H9 (cell line): ENCODE measurements around the gene RSPO1. TPM values are rescaled to one million over a fixed set of nuclear protein-coding genes. Genes with fewer than 3 reads are reported as not detected.

Experiments
- DNase-seq: peaks from one replicate; pipeline ENCODE4 v3.0.0-alpha.2; 2017
- H2AFZ ChIP-seq: one replicate; pipeline ENCODE4 v1.6.1; 2013; ENCODE audit warnings: mild to moderate bottlenecking, low read length, control low read depth, moderate library complexity
- H2AK5ac ChIP-seq: 2 replicates; pipeline ENCODE4 v1.6.1; 2013; ENCODE audit warnings: low read length, control low read depth, mixed read lengths; ENCODE audit not compliant: insufficient read length
- H2BK120ac ChIP-seq: one replicate; pipeline ENCODE4 v1.6.1; 2013; ENCODE audit warnings: low read depth, mild to moderate bottlenecking, low read length, control low read depth, inconsistent platforms; ENCODE audit not compliant: poor library complexity, severe bottlenecking
- H2BK12ac ChIP-seq: 2 replicates; pipeline ENCODE4 v1.6.1; 2013; ENCODE audit warnings: low read length, control low read depth, mixed read lengths, low read depth; ENCODE audit not compliant: insufficient read length
- H2BK15ac ChIP-seq: 2 replicates; pipeline ENCODE4 v1.6.1; 2013; ENCODE audit warnings: low read depth, low read length, control low read depth
- H2BK20ac ChIP-seq: one replicate; pipeline ENCODE4 v1.6.1; 2013; ENCODE audit warnings: low read depth, mild to moderate bottlenecking, low read length, control low read depth, inconsistent platforms; ENCODE audit not compliant: poor library complexity, severe bottlenecking
- H2BK5ac ChIP-seq: 2 replicates; pipeline ENCODE4 v1.6.1; 2013; ENCODE audit warnings: low read length, control low read depth, mixed read lengths; ENCODE audit not compliant: insufficient read length
- H3K14ac ChIP-seq: 2 replicates; pipeline ENCODE4 v1.6.1; 2013; ENCODE audit warnings: low read length, control low read depth; ENCODE audit not compliant: insufficient read depth
- H3K18ac ChIP-seq: 2 replicates; pipeline ENCODE4 v1.6.1; 2013; ENCODE audit warnings: low read depth, mild to moderate bottlenecking, mixed read lengths, low read length, control low read depth; ENCODE audit not compliant: insufficient read length
- H3K23ac ChIP-seq: 2 replicates; pipeline ENCODE4 v1.6.1; 2013; ENCODE audit warnings: low read length, control low read depth, mixed read lengths, low read depth; ENCODE audit not compliant: insufficient read length
- H3K23me2 ChIP-seq: 2 replicates; pipeline ENCODE4 v1.6.1; 2013; ENCODE audit warnings: low read depth, mild to moderate bottlenecking, mixed read lengths, low read length, control low read depth; ENCODE audit not compliant: insufficient read length, poor library complexity, severe bottlenecking
- H3K27ac ChIP-seq: 2 replicates; pipeline ENCODE4 v1.5.1; 2013; ENCODE audit warnings: low read length, control low read depth, mixed read lengths, low read depth; ENCODE audit not compliant: insufficient read length
- H3K27me3 ChIP-seq: 2 replicates; pipeline ENCODE4 v1.6.1; 2013; ENCODE audit warnings: low read length, control low read depth, inconsistent platforms; ENCODE audit not compliant: insufficient read depth
- H3K4ac ChIP-seq: 2 replicates; pipeline ENCODE4 v1.6.1; 2013; ENCODE audit warnings: low read depth, mild to moderate bottlenecking, control low read depth, inconsistent platforms, low read length, moderate library complexity
- H3K4me1 ChIP-seq: 2 replicates; pipeline ENCODE4 v1.6.1; 2013; ENCODE audit warnings: low read length, control low read depth, inconsistent platforms; ENCODE audit not compliant: insufficient read depth
- H3K4me2 ChIP-seq: 2 replicates; pipeline ENCODE4 v1.6.1; 2013; ENCODE audit warnings: low read length, control low read depth, mixed read lengths; ENCODE audit not compliant: insufficient read length, insufficient read depth
- H3K56ac ChIP-seq: 2 replicates; pipeline ENCODE4 v1.6.1; 2013; ENCODE audit warnings: low read depth, mild to moderate bottlenecking, mixed read lengths, low read length, control low read depth; ENCODE audit not compliant: insufficient read length
- H3K79me1 ChIP-seq: 2 replicates; pipeline ENCODE4 v1.6.1; 2013; ENCODE audit warnings: low read depth, mild to moderate bottlenecking, moderate library complexity, low read length, control low read depth, inconsistent platforms; ENCODE audit not compliant: insufficient read depth, poor library complexity, severe bottlenecking
- H3K79me2 ChIP-seq: 2 replicates; pipeline ENCODE4 v1.6.1; 2013; ENCODE audit warnings: low read length, control low read depth, inconsistent platforms; ENCODE audit not compliant: insufficient read depth
- H3K9ac ChIP-seq: 2 replicates; pipeline ENCODE4 v1.6.1; 2013; ENCODE audit warnings: low read length, control low read depth, mixed read lengths; ENCODE audit not compliant: insufficient read length; ENCODE audit errors: extremely low read depth
- H3K9me3 ChIP-seq: one replicate; pipeline ENCODE4 v1.6.1; 2013; ENCODE audit warnings: low read depth, low read length, inconsistent platforms; ENCODE audit not compliant: control insufficient read depth
- H3T11ph ChIP-seq: one replicate; pipeline ENCODE4 v1.6.1; 2013; ENCODE audit warnings: mild to moderate bottlenecking, low read length, control low read depth, inconsistent platforms
- H4K20me1 ChIP-seq: one replicate; pipeline ENCODE4 v1.6.1; 2013; ENCODE audit not compliant: control insufficient read depth, insufficient read length, insufficient read depth
- H4K5ac ChIP-seq: 2 replicates; pipeline ENCODE4 v1.6.1; 2013; ENCODE audit warnings: low read depth, mild to moderate bottlenecking, mixed read lengths, low read length, control low read depth; ENCODE audit not compliant: insufficient read length
- H4K8ac ChIP-seq: replicated peaks from 2 replicates; pipeline ENCODE4 v1.6.1; 2013; ENCODE audit warnings: low read length, control low read depth, mixed read lengths, low read depth; ENCODE audit not compliant: insufficient read length
- H4K91ac ChIP-seq: 2 replicates; pipeline ENCODE4 v1.6.1; 2013; ENCODE audit warnings: low read depth, mild to moderate bottlenecking, moderate library complexity, mixed read lengths, low read length, control low read depth; ENCODE audit not compliant: insufficient read length
- H3K27ac Mint-ChIP-seq, 3 experiments: 2 replicates in 2 of 3; 3 replicates in 1 of 3; pipeline ENCODE4 v1.8.0; 2020 to 2021; ENCODE audit warnings: mixed read lengths in 3 of 3, mild to moderate bottlenecking in 1 of 3, moderate library complexity in 1 of 3
- H3K27me3 Mint-ChIP-seq: 2 replicates; pipeline ENCODE4 v1.8.0; 2021; ENCODE audit warnings: low read depth, mild to moderate bottlenecking, moderate library complexity, mixed read lengths
- H3K36me3 Mint-ChIP-seq, 3 experiments: 2 replicates in 2 of 3; 3 replicates in 1 of 3; pipeline ENCODE4 v1.8.0; 2020 to 2021; ENCODE audit warnings: low read depth in 3 of 3, mixed read lengths in 3 of 3; ENCODE audit not compliant: insufficient read depth in 1 of 3
- H3K4me1 Mint-ChIP-seq, 2 experiments: 2 replicates each; pipeline ENCODE4 v1.8.0; 2020; ENCODE audit warnings: mixed read lengths in 2 of 2
- H3K4me3 Mint-ChIP-seq, 2 experiments: 2 replicates in 1 of 2; 3 replicates in 1 of 2; pipeline ENCODE4 v1.8.0; 2020 to 2021; ENCODE audit warnings: mild to moderate bottlenecking in 2 of 2, mixed read lengths in 2 of 2, moderate library complexity in 1 of 2
- H3K9me3 Mint-ChIP-seq, 2 experiments: 2 replicates in 1 of 2; 3 replicates in 1 of 2; pipeline ENCODE4 v1.8.0; 2020; ENCODE audit warnings: mild to moderate bottlenecking in 2 of 2, mixed read lengths in 2 of 2, moderate library complexity in 1 of 2
- CTCF ChIP-seq: fragments of 200-600 bp; sonication (generic); conservative IDR thresholded peaks from 3 replicates; pipeline ENCODE4 v1.8.0; 2021; ENCODE audit warnings: antibody characterized with exemption, mild to moderate bottlenecking
- WGBS: extraction: QIAGEN DNeasy Blood & Tissue Kit; methylation state at CpG from one replicate; pipeline ENCODE4 v1.1.7; 2013; ENCODE audit warnings: missing lambda C conversion rate, low lambda C conversion rate, mixed read lengths; ENCODE audit not compliant: insufficient read length; ENCODE audit errors: extremely low coverage; 5-methylcytosine and 5-hydroxymethylcytosine counted together
- total RNA-seq: library from RNA; stranded (reverse); gene quantifications from 2 replicates; pipeline ENCODE4 v1.2.1, GENCODE V29; 2021

Gene RSPO1
- total RNA-seq, 1 experiment from 2014 or later: 0.35 TPM

GRCh38 chr1:37570528-37571334, 64.0 kb downstream of the RSPO1 start:
- H3K4me1 ChIP-seq: no peaks in the 10 kb centered on the region
- H3K4me2 ChIP-seq: no peak overlapping the region
- no peak overlapping the region for H3T11ph ChIP-seq
- H3K23me2 ChIP-seq: no peaks in the 10 kb centered on the region
- no peak overlapping the region for H2AFZ ChIP-seq
- H3K27ac ChIP-seq: no peak overlapping the region
- H4K5ac ChIP-seq: no peak overlapping the region
- no peaks in the 10 kb centered on the region for H3K4me1 Mint-ChIP-seq
- H3K9ac ChIP-seq: no peak overlapping the region
- no peak overlapping the region for H4K91ac ChIP-seq
- H3K14ac ChIP-seq: no peak overlapping the region
- H2AK5ac ChIP-seq: no peak overlapping the region
- H4K8ac ChIP-seq: no peak overlapping the region
- no peaks in the 10 kb centered on the region for H3K9me3 ChIP-seq
- no peak overlapping the region; a peak in 1 of 7 replicates for H3K27ac Mint-ChIP-seq
- no peak overlapping the region for H3K4me3 Mint-ChIP-seq
- H2BK5ac ChIP-seq: no peak overlapping the region
- no peaks in the 10 kb centered on the region for H3K79me2 ChIP-seq
- no peak overlapping the region for H3K4ac ChIP-seq
- DNase-seq: no peak
- peaks cover 55 to 97% (median 90%) of the 10 kb centered on the region in 3 experiments; a peak in 6 of 7 replicates for H3K36me3 Mint-ChIP-seq
- no peaks in the 10 kb centered on the region for H4K20me1 ChIP-seq
- no CpG with 5 or more reads among the region's 3 CpGs for WGBS
- no peak overlapping the region for H3K56ac ChIP-seq
- H3K9me3 Mint-ChIP-seq: no peaks in the 10 kb centered on the region
- no peak overlapping the region for H2BK15ac ChIP-seq
- no peak overlapping the region for H2BK12ac ChIP-seq
- no peaks in the 10 kb centered on the region for H3K79me1 ChIP-seq
- no peak overlapping the region for H2BK120ac ChIP-seq
- no peak overlapping the region for H3K18ac ChIP-seq
- no peaks in the 10 kb centered on the region for H3K27me3 ChIP-seq
- H2BK20ac ChIP-seq: no peak overlapping the region
- no peak for TF ChIP-seq CTCF
- H3K27me3 Mint-ChIP-seq: no peaks in the 10 kb centered on the region
- H3K23ac ChIP-seq: no peak overlapping the region
